Ecto neural progenitor cell (in vitro differentiated cells): ENCODE data around the gene PA2G4.
"Not testable (repeated sequence)": the region's sequence is repeated elsewhere in the genome, so short reads cannot be mapped to it uniquely, and the experiment has no call there.

Source experiments
- DNase-seq: peaks from one replicate; pipeline ENCODE4 v3.0.0-alpha.2; 2018; ENCODE audit warnings: low spot score

PA2G4 gene

GRCh38 chr12:56104109-56104814, at the start of gene PA2G4:
TSS of gene PA2G4 (plus strand) at chr12:56104559. CDS start at chr12:56104738, 179 bp downstream.
- peak; percentile 99 for DNase-seq

- DNase-seq = not testable (repeated sequence)
Measured at GRCh38 chr12:56059964-56060363, 44.4 kb upstream of the PA2G4 start.

- DNase-seq = no peak
Measured at GRCh38 chr12:56061982-56062381, 42.4 kb upstream of the PA2G4 start.

GRCh38 chr12:56062996-56063395, 41.4 kb upstream of the PA2G4 start:
- no peak for DNase-seq

GRCh38 chr12:56071648-56072047, 32.7 kb upstream of the PA2G4 start:
- no peak for DNase-seq

- no peak for DNase-seq
Measured at GRCh38 chr12:56074396-56074795, 30.0 kb upstream of the PA2G4 start.

- DNase-seq = not testable (repeated sequence)
Measured at GRCh38 chr12:56077966-56078365, 26.4 kb upstream of the PA2G4 start.

- no peak for DNase-seq
Measured at GRCh38 chr12:56078427-56078826, 25.9 kb upstream of the PA2G4 start.

GRCh38 chr12:56078931-56079722, 25.2 kb upstream of the PA2G4 start:
- DNase-seq = peak; percentile 98

GRCh38 chr12:56079723-56080555, 24.4 kb upstream of the PA2G4 start, which contains the start of gene ERBB3:
TSS of gene ERBB3 (plus strand) at chr12:56080165. CDS start at chr12:56080301, 136 bp downstream.
- DNase-seq = peak; percentile 88

- peak; percentile 56 for DNase-seq
Measured at GRCh38 chr12:56080556-56081138, 23.7 kb upstream of the PA2G4 start.

- peak; percentile 61 for DNase-seq
Measured at GRCh38 chr12:56081393-56082347, 22.7 kb upstream of the PA2G4 start.

GRCh38 chr12:56082382-56082781, 22.0 kb upstream of the PA2G4 start:
- no peak for DNase-seq

GRCh38 chr12:56082967-56083366, 21.4 kb upstream of the PA2G4 start:
- DNase-seq = no peak

GRCh38 chr12:56084958-56085543, 19.3 kb upstream of the PA2G4 start:
- no peak for DNase-seq

GRCh38 chr12:56086096-56086495, 18.3 kb upstream of the PA2G4 start:
- no peak for DNase-seq

- no peak for DNase-seq
Measured at GRCh38 chr12:56086608-56087007, 17.8 kb upstream of the PA2G4 start.

- no peak for DNase-seq
Measured at GRCh38 chr12:56087220-56087619, 17.1 kb upstream of the PA2G4 start.

GRCh38 chr12:56097738-56098137, 6.6 kb upstream of the PA2G4 start:
- no peak for DNase-seq

GRCh38 chr12:56098592-56098991, 5.8 kb upstream of the PA2G4 start:
- no peak for DNase-seq
